Measurements from ENCODE around the gene CYP2F1. TPM values are rescaled to one million over a fixed set of nuclear protein-coding genes. Genes with fewer than 3 reads are reported as not detected.

CYP2F1 gene
- total RNA-seq, 1 experiment from 2014 or later = not detected

GRCh38 chr19:41089959-41090358 lies 24.3 kb upstream of the CYP2F1 start:
- intact Hi-C loops (cut with micrococcal nuclease) = no loop called here
- no peak for TF ChIP-seq TCF7L2 (IDR thresholded peaks at IDR 0.05; ENCODE audit: borderline replicate concordance, extremely low read depth, insufficient read depth, insufficient read length)
- TF ChIP-seq, protein P1, sequence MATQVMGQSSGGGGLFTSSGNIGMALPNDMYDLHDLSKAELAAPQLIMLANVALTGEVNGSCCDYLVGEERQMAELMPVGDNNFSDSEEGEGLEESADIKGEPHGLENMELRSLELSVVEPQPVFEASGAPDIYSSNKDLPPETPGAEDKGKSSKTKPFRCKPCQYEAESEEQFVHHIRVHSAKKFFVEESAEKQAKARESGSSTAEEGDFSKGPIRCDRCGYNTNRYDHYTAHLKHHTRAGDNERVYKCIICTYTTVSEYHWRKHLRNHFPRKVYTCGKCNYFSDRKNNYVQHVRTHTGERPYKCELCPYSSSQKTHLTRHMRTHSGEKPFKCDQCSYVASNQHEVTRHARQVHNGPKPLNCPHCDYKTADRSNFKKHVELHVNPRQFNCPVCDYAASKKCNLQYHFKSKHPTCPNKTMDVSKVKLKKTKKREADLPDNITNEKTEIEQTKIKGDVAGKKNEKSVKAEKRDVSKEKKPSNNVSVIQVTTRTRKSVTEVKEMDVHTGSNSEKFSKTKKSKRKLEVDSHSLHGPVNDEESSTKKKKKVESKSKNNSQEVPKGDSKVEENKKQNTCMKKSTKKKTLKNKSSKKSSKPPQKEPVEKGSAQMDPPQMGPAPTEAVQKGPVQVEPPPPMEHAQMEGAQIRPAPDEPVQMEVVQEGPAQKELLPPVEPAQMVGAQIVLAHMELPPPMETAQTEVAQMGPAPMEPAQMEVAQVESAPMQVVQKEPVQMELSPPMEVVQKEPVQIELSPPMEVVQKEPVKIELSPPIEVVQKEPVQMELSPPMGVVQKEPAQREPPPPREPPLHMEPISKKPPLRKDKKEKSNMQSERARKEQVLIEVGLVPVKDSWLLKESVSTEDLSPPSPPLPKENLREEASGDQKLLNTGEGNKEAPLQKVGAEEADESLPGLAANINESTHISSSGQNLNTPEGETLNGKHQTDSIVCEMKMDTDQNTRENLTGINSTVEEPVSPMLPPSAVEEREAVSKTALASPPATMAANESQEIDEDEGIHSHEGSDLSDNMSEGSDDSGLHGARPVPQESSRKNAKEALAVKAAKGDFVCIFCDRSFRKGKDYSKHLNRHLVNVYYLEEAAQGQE (IDR thresholded peaks at IDR 0.05; ENCODE audit: low read depth) = no peak
- no peak for TF ChIP-seq SIN3A (IDR thresholded peaks at IDR 0.05; ENCODE audit: low read depth)
- TF ChIP-seq ZBTB33 (IDR thresholded peaks at IDR 0.05; ENCODE audit: extremely low read depth, insufficient replicate concordance, low read length) = no peak
- TF ChIP-seq ZFX (IDR thresholded peaks at IDR 0.05) = no peak
- TF ChIP-seq, protein P2, sequence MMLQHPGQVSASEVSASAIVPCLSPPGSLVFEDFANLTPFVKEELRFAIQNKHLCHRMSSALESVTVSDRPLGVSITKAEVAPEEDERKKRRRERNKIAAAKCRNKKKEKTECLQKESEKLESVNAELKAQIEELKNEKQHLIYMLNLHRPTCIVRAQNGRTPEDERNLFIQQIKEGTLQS (IDR thresholded peaks at IDR 0.05) = no peak
- TF ChIP-seq ELF1 (IDR thresholded peaks at IDR 0.05; ENCODE audit: borderline replicate concordance, low read depth) = no peak
- TF ChIP-seq EGR1 (IDR thresholded peaks at IDR 0.05; ENCODE audit: low read depth) = no peak
- no peak for TF ChIP-seq SP1 (IDR thresholded peaks at IDR 0.05; ENCODE audit: low read depth)
- no peak for TF ChIP-seq YY1 (IDR thresholded peaks at IDR 0.05; ENCODE audit: extremely low read depth, insufficient replicate concordance, low read depth, low read length)
- TF ChIP-seq, protein P3, sequence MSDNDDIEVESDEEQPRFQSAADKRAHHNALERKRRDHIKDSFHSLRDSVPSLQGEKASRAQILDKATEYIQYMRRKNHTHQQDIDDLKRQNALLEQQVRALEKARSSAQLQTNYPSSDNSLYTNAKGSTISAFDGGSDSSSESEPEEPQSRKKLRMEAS (IDR thresholded peaks at IDR 0.05) = no peak
- TF ChIP-seq RAD21 (IDR thresholded peaks at IDR 0.05; ENCODE audit: low read depth) = no peak
- TF ChIP-seq CBX3 (IDR thresholded peaks at IDR 0.05; ENCODE audit: low read depth) = no peak
- no peak for TF ChIP-seq ZNF274 (IDR thresholded peaks at IDR 0.05; ENCODE audit: low read depth, low read length)
- TF ChIP-seq POLR2AphosphoS5 (IDR thresholded peaks at IDR 0.05; ENCODE audit: low read depth, low read length) = no peak
- no peak for TF ChIP-seq CTCF (IDR thresholded peaks at IDR 0.05 in 2 of 3, conservative IDR thresholded peaks at IDR 0.05 in 1 of 3; ENCODE audit: borderline replicate concordance in 1 of 3, insufficient read depth in 1 of 3, low read depth in 2 of 3, low read length in 2 of 3)
- no peak for TF ChIP-seq POLR2A (IDR thresholded peaks at IDR 0.05; ENCODE audit: borderline replicate concordance, extremely low read depth, insufficient read depth, insufficient read length)
- no TSS peak for BruUV-seq (replicated peaks)
- ChIA-PET RAD21 (ENCODE audit: low non-redundant PET in 1 of 2, low total read pairs in 2 of 2, uncharacterized antibody in 2 of 2, unreplicated experiment in 2 of 2) (no interaction called here), POLR2A (no interaction called here), CTCF (no interaction called here)
- no peaks in the 10 kb centered on the region for H3K79me2 ChIP-seq (ENCODE audit: insufficient read depth, low read length)
- H3K9ac ChIP-seq (ENCODE audit: low read length) = no peak overlapping the region
- ATAC-seq = no peak
- no peak for DNase-seq (ENCODE audit: low read depth, low spot score)
- H3K27ac ChIP-seq (ENCODE audit: low read depth, low read length) = no peak overlapping the region
- no peak overlapping the region for H3K4me3 ChIP-seq (replicated peaks in 1 of 2; ENCODE audit: low read depth in 1 of 2, low read length in 2 of 2)
- H3K27me3 ChIP-seq (ENCODE audit: insufficient read depth, low read length) = peaks cover 11% of the 10 kb centered on the region; the same call in 1 of the 2 replicates
- no peaks in the 10 kb centered on the region for H3K9me3 ChIP-seq (ENCODE audit: control insufficient read depth in 1 of 2, insufficient read depth in 1 of 2, low read depth in 1 of 2, low read length in 2 of 2)
- H3K36me3 ChIP-seq (ENCODE audit: control insufficient read depth in 1 of 2, insufficient read depth in 2 of 2, low read length in 2 of 2) = no peaks in the 10 kb centered on the region
- no peaks in the 10 kb centered on the region for H3K9me2 ChIP-seq (ENCODE audit: insufficient read depth)
- H3K4me2 ChIP-seq (ENCODE audit: low read length) = no peak overlapping the region
- H4K20me1 ChIP-seq (ENCODE audit: insufficient read depth) = no peaks in the 10 kb centered on the region
- H2AFZ ChIP-seq (ENCODE audit: low read depth, low read length, poor library complexity, severe bottlenecking) = no peak overlapping the region
- H3K4me1 ChIP-seq (ENCODE audit: control insufficient read depth in 1 of 2, insufficient read depth in 2 of 2, low read length in 2 of 2) = no peaks in the 10 kb centered on the region
